ENCODE data around the gene PRXL2A.
A peak's percentile ranks its signal among the peaks of the same experiment; 100 is the strongest.

Gene PRXL2A

GRCh38 chr10:80447436-80448190 is 39.3 kb downstream of the PRXL2A start:
- DNase-seq: no peak

DNA sequence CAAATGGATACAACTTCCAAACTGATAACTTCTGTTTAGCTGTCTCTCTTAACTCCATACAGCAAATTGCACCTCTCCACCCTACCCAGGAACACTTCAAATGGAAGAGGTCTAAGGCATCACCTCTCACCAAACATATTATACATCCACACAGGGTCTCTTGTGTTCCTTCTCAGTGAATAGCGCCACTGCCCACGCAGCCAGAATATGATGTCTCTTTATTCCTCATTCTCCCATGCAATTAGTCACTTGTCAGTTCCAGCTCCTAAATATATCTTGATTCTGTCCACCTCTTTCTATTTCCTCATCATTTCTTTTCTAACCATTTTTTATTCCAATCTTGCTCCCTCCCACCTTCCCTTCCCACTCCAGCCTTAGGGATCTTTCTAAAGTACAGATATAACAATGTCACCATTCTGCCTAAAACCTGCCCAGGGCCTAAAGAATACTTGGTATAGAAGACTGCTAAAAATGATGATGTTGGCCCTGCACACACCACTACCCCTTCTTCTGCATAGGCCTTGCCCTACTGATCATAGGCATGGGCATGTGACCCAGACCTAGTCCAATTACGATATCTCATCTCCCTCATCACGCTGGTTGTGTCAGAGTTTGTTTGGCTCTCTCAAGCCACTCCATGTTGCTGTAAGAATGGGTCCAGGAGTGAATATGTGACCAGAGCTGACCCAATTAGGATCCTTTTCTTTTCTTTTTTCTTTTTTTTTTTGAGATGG is 40.0 kb downstream of the PRXL2A start:
- DNase-seq: no peak

GRCh38 chr10:80449520-80449919 is 41.2 kb downstream of the PRXL2A start:
- DNase-seq: no peak

- no peak for DNase-seq
These were observed 42.8 kb downstream of the PRXL2A start for GRCh38 chr10:80451132-80451531.

DNA sequence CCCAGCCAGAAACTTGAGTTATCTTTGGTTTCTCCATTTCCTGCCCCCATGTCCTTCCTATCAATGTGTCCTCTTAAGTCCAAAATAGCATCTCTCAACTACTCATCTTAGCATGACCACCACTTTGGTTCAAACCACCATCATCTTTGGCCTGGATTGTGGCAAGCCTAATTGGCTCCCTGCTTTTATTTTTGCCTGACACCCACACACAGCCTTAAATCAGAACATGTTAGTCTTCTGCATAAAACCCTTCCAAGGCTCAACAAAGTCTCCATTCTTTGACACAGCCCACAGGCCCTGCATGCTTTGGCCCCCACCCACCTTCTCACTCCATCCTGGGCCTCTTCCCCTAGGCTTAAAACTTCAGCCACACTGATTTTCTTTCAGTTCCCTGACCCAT is 43.7 kb downstream of the PRXL2A start:
- no peak for DNase-seq

GRCh38 chr10:80452640-80453039 is 44.3 kb downstream of the PRXL2A start:
- no peak for DNase-seq

DNA sequence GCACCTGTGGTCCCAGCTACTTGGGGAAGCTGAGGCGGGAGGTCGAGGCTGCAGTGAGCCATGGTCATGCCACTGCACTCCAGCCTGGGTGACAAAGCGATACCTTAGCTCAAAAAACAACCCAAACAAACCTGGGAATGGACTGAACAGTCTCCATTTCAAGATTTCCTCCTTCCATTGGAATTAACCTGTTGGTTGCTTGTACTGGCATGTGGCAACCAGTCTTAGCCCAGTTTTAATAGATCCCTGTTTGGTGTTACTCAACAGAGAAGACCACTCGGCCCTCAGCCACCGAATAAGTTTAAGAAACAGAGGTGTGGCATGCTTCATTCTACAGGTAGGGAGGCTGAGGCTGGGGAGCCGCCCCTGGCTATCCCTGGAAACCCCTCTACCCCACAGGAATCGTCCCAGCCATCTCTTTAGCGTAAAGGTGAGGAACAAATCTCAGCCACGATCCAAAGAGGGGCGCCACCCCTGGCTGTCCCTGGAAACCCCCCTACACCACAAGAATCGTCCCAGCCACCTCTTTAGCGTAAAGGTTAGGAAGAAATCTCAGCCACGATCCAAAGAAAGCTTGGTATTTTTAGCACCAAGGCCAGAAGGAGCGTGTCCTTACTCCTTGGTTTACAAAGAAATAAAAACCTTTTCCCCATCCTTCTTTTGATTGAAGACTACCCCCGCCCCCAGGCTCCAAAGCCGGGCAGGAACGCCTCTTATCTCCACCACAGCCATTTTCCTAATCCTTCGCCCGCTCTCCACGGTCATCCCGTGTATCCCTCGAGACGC is 44.9 kb downstream of the PRXL2A start:
- DNase-seq: no peak

- peak in 1 of 2 experiments; percentile 13 for DNase-seq
These were observed 45.6 kb downstream of the PRXL2A start, which contains the start of gene TSPAN14 for GRCh38 chr10:80453842-80454512. TSS of gene TSPAN14 (plus strand) at chr10:80454310. CDS start at chr10:80489234, 34,924 bp downstream.

DNA sequence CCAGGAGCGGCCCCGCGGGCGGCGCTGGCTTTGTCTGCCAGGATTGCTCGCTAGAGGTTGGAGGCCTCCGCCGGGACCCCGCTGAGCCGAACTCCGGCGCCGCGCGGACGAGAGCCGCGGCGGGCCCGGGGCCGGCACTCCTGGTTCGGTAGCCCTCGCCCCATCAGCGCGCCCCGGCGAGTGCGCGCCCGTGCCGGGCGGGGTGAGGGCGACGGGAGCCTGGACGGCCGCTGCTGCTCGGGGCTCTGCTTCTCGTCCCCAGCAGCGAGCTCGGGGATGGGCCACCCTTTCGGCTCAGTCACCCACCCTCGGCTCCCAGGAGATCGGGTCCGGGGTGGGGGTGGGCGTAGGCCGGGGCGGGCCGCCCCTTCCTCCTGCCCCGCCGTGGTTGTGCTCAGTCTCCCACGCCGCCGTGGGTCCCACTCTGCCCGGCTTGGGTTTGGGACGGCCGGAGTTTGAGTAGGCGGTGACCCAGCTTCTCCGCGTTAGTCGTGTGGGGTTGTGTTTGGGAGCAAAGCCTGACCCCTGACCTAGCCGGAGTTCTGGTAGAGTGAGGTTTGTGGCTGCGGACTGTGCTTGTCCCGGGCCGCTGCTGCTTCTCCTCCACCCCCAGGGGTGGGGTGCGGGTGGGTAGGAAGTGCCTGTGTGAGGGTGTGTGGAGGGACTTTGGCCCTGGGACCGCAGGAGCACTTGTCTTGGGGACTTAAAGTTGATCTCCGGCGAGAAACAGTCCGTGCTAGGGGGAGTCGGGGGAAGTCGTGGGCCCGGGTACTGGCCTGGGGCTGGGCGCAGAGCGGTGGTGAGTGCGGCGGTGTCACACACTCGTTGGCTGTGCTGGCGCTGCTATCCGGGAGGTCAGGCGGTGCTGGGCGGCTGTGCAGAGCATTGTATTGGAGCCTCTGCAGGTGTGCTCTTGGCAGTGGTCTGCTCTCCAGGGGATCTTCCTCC is 46.4 kb downstream of the PRXL2A start:
- no peak for DNase-seq

- no peak for DNase-seq
These were observed 47.4 kb downstream of the PRXL2A start for GRCh38 chr10:80455461-80456349.

DNA sequence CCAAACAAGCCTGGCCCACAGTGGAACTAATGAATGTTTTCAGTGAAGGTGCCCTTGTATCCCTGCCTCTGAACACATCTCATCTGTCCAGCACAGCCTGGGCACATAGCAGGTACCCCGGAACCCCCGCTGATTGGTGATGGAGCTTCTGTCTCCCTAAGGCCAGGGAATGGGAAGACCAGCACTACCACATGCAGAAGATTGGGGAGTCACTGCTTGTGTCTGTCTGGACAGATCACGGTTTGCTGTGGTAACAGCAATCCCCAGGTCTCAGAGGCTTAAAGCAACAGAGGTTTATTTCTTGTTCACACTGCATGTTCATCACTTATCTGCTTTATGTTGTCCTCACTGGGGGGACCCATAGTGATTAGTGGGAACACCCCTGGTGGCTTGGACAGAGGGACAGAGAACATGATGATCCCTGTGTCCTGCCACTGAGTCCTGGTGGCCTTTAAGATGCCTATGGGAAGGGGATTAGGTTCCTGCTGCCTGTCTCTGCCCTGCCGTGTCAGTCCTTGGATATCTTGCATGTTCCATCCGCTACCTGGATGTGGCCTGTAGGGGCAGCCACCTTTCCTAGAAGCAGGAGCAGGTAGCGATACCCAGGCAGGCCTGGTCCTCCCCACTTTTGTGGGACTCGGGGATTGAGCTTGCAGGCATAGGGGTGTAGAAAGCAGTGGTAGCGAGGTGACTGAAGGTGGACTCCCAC is 49.4 kb downstream of the PRXL2A start:
- no peak for DNase-seq

DNA sequence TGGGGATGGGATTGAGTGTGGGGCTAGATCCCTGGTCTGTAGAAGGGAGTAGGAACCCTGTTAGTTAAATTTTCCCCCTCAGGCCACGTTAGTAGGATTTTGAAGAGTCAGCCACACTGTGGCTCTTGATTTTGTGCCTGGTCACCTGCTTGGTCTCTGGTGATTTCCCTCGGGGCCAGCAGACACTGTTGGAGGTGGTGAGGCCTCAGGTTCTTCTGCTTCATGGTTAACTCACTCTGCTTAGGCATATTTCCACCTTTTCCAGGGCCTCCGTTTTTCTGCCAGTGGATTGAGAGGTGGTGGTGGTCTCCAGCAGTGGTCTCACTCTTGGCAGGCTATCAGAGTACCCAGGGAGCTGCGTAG is 49.9 kb downstream of the PRXL2A start:
- no peak for DNase-seq

DNA sequence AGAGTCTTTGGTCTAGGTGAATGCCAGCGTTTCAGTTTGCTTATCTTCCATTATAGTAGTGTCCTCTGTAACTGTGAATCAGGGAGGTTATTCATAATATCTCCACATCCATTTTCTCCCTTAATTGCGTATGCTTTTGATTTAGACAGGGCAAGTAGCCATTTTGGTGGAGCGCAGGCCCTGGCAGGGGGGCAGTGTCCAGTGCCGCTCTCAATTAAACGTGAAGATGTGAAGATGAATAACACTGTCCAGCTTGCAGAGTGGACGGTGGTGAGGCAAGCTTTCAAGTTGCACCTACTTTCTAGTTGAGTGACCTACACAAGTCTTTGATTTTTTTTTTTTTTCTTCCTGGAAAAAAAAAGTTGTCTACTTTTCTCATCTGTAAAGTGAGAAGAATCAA is 50.3 kb downstream of the PRXL2A start:
- no peak for DNase-seq

DNA sequence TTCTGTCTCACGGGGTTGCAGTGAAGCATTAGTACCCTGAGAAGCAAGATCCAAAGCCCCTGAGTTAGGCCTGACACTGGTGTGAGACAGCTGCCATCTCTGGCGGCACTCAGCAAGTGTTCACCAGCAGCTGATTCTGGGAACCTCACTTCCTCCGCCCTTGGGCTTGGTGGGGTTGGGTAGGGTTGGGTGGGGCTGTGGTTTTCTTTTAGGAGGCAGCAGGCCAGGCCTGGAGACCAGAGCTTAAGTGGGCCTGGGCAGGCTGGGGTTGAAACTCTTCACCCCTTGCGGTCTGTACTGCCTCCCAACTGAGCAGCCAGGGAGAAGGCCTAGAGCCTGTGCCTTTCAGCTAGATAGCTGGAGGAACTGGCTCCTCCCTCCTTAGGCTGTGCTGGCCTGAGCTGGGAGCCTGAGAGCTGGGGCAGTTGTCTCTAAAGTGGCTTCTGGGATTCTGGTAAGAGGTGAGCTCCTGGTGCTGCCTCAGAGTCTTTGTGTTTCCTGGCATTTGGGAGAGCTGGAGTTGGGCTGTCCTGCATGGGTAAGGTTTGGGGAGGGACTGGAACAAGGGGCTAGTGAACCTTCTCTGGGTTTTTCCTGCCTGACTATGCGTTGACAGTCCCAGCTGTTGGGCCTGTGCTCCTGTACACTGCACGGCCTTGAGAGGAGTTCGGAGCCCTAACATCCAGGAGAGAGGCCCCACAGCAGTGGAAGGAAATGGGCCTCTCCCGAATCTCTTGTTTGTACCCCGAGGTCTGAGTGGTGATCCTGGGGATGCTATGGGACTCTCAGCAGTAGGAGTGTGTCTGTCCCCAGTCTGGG is 50.9 kb downstream of the PRXL2A start:
- no peak for DNase-seq

DNA sequence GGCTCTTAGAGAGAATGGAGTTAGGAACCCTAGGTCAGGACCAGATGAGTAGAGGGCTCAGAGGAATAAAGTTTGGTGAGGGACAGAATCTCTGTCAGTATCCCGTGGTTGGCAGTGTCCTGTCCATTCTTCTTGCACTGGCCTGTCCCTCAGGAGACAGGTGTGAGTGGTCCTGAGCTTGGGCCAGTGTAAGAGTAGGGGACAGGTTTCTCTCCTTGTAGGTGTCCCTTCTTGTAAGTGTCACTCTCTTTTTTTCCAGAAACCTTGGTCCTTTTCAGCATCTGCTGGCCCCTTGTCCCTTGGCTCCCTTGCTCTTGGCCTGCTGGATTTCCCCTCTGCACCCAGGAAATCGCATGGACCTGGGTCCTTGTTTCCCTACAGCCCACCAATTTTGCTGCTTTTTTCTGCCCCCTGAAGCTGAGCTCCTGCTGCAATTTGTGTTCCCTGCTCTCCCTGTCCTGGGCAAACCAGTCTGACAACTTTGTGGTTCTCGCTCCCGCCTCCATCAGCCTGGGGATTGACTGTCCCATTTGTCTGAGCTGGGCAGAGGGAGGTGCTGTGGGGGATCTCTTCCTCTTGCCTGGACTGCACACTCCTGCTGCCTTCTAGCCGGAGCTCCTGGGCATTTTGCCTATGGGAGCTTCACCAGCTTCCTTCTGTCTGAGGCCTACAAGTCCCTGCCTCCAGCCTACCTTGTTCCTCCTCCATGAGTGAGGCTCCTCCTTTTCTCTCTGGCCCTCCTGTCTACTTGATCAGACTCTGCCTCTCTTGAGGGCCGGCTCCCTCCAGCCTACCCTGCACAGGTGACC is 52.3 kb downstream of the PRXL2A start:
- no peak for DNase-seq

DNA sequence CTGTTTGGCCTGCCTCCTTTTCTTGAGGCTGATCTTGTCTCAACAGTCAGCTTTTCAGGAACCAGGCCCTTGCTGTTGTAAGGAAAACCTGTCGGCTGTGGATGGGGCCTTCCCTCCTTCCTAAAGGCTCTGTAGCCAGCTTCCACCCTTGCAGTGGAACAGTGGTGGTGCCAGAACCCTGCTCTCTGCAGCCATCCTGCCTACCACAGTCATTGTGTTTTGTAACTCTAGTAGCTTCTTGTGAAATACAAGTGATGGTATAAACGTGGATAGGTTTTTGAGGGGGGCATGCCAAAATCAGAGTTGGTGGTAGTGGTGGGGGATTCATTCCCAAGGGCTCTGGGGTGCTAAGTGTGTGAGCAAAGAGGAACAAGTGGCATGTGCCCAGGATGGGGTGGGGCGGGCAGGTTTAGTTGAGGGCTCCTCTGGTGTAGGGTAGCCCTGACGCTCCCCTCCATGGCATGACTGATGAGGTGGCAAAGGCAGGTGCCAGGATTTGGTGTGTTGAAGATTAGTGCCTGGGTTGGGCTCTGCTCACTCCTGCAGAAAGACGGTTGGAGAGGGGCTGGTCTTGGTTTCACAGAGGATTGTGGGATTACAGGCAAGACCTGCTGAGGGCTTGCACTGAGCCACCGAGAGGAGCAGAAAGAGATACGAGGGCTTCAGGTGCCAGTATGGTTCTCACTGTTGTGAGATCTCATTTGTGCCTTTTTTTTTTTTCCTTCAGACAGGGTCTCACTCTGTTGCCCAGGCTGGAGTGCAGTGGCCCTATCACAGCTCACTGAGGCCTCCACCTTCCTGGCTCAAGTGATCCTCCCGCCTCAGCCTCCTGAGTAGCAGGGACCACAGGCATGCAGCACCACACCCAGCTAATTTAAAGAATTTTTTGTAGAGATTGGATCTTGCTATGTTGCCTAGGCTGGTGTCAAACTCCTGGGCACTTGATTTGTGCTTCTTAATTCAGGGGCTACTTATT is 53.1 kb downstream of the PRXL2A start:
- DNase-seq: no peak

All from SHP77 (cell line).